ENCODE measurements around the gene GALNT3. TPM values are rescaled to one million over a fixed set of nuclear protein-coding genes. Genes with fewer than 3 reads are reported as not detected.

GALNT3 gene
- total RNA-seq, 1 experiment from 2014 or later: not detected

GRCh38 chr2:165720511-165720910 lies 73.5 kb downstream of the GALNT3 start:
- H3K27me3 ChIP-seq: 0 out of 2 replicates have a peak, but pooled peaks cover 4% of the 10 kb centered on the region

GRCh38 chr2:165718610-165719210 lies 75.3 kb downstream of the GALNT3 start:
- H3K27ac ChIP-seq: no peak overlapping the region
- no peak overlapping the region for H3K4me3 ChIP-seq
- no peak for DNase-seq
- no peaks in the 10 kb centered on the region for H3K36me3 ChIP-seq
- 0 out of 2 replicates have a peak, but pooled peaks cover 2% of the 10 kb centered on the region for H3K4me1 ChIP-seq
- H3K9me3 ChIP-seq (replicated peaks): no peaks in the 10 kb centered on the region
- H3K27me3 ChIP-seq: no peaks in the 10 kb centered on the region

More at GRCh38 chr2:165720511-165720910, 73.5 kb downstream of the GALNT3 start:
- 0 out of 2 replicates have a peak, but pooled peaks cover 2% of the 10 kb centered on the region for H3K4me1 ChIP-seq
- H3K9me3 ChIP-seq (replicated peaks): no peaks in the 10 kb centered on the region
- H3K36me3 ChIP-seq: no peaks in the 10 kb centered on the region
- peak; percentile 14 to 27 for DNase-seq
- H3K27ac ChIP-seq: no peak overlapping the region
- H3K4me3 ChIP-seq: no peak overlapping the region

- DNase-seq: no peak
- no peaks in the 10 kb centered on the region for H3K9me3 ChIP-seq (replicated peaks)
- 0 out of 2 replicates have a peak, but pooled peaks cover 2% of the 10 kb centered on the region for H3K4me1 ChIP-seq
- no peak overlapping the region for H3K4me3 ChIP-seq
- H3K27ac ChIP-seq: no peak overlapping the region
- no peaks in the 10 kb centered on the region for H3K27me3 ChIP-seq
- no peaks in the 10 kb centered on the region for H3K36me3 ChIP-seq
Measured at GRCh38 chr2:165716091-165716490, 78.0 kb downstream of the GALNT3 start.

- Histone ChIP-seq H3K4me3 (no peak overlapping the region), H3K36me3 (no peaks in the 10 kb centered on the region), H3K27ac (no peak overlapping the region), H3K4me1 (no peaks in the 10 kb centered on the region), H3K9me3 (replicated peaks) (no peaks in the 10 kb centered on the region), H3K27me3 (no peaks in the 10 kb centered on the region)
- DNase-seq: no peak
Measured at GRCh38 chr2:165706960-165707487, 87.0 kb downstream of the GALNT3 start.

- no peak overlapping the region for H3K27ac ChIP-seq
- H3K27me3 ChIP-seq: no peaks in the 10 kb centered on the region
- no peak for DNase-seq
Measured at GRCh38 chr2:165701147-165701546, 92.9 kb downstream of the GALNT3 start.

GRCh38 chr2:165700531-165700930 lies 93.5 kb downstream of the GALNT3 start:
- Histone ChIP-seq H3K27me3 (no peaks in the 10 kb centered on the region), H3K36me3 (no peaks in the 10 kb centered on the region), H3K9me3 (replicated peaks) (no peaks in the 10 kb centered on the region), H3K4me1 (peaks cover 11% of the 10 kb centered on the region), H3K4me3 (no peak overlapping the region), H3K27ac (peak overlapping the region; percentile 5; the same call in 1 of the 2 replicates)
- peak; percentile 77 to 80 for DNase-seq

More at GRCh38 chr2:165701147-165701546, 92.9 kb downstream of the GALNT3 start:
- Histone ChIP-seq H3K4me1 (peaks cover 11% of the 10 kb centered on the region), H3K36me3 (no peaks in the 10 kb centered on the region), H3K9me3 (replicated peaks) (no peaks in the 10 kb centered on the region), H3K4me3 (no peak overlapping the region)

GRCh38 chr2:165699946-165700345 lies 94.1 kb downstream of the GALNT3 start:
- H3K4me1 ChIP-seq: peaks cover 11% of the 10 kb centered on the region
- no peaks in the 10 kb centered on the region for H3K27me3 ChIP-seq
- peak overlapping the region; percentile 5; the same call in 1 of the 2 replicates for H3K27ac ChIP-seq
- H3K4me3 ChIP-seq: no peak overlapping the region
- no peaks in the 10 kb centered on the region for H3K9me3 ChIP-seq (replicated peaks)
- no peak for DNase-seq
- no peaks in the 10 kb centered on the region for H3K36me3 ChIP-seq

- Histone ChIP-seq H3K27ac (no peak overlapping the region), H3K27me3 (no peaks in the 10 kb centered on the region), H3K4me1 (peaks cover 11% of the 10 kb centered on the region), H3K9me3 (replicated peaks) (no peaks in the 10 kb centered on the region), H3K4me3 (no peak overlapping the region), H3K36me3 (no peaks in the 10 kb centered on the region)
- DNase-seq: peak; percentile 24 to 65
Measured at GRCh38 chr2:165698444-165698884, 95.6 kb downstream of the GALNT3 start.

GRCh38 chr2:165697748-165698443 lies 96.2 kb downstream of the GALNT3 start:
- Histone ChIP-seq H3K9me3 (replicated peaks) (no peaks in the 10 kb centered on the region), H3K4me3 (no peak overlapping the region), H3K36me3 (no peaks in the 10 kb centered on the region), H3K4me1 (peaks cover 11% of the 10 kb centered on the region), H3K27me3 (no peaks in the 10 kb centered on the region), H3K27ac (no peak overlapping the region)
- no peak for DNase-seq

Other genes starting within 250 kb of the GALNT3 start
- gene TTC21B, start 159.5 kb upstream of the GALNT3 start, total RNA-seq (2014; rRNA removed; shearing (Covaris generic)): 37.0 and 38.4 TPM in 2 replicates

Data from SJCRH30 (cell line).